D721Med (cell line): Measurements from ENCODE around the gene AUTS2.
A peak's percentile ranks its signal among the peaks of the same experiment; 100 is the strongest.

Experiments used
- DNase-seq: peaks from one replicate; pipeline ENCODE4 v3.0.0; 2011; ENCODE audit warnings: low spot score; ENCODE audit not compliant: insufficient read length
- FAIRE-seq: peaks from 2 replicates; lab custom pipeline; 2011; peaks lifted over from hg19 to GRCh38; lab: Jason Lieb, UNC
- TF ChIP-seq, protein P1 (sequence below): IDR thresholded peaks from 2 replicates; pipeline ENCODE4 v1.5.1; 2012; ENCODE audit warnings: mild to moderate bottlenecking, control low read depth; ENCODE audit not compliant: insufficient read depth; ENCODE audit errors: missing control alignments

AUTS2 gene

DNA sequence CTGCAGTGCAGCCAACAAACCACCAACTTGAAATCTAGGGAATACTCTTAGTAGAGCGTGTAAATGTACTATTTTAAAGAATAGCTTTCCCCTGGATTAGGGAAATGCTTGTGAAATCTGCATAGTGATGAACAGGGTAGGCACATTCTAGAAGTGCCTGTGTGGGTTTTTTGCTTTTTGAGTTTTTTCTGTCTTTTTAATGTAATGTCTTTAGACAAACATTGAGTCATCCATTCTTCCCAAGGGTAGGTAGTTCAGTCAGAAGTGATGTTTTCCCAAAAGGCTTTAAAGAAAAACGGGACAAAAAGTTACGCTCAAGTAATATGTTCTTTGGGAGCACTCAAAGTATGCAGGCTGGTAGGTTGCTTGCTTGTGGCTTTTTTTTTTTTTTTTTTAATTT is 130.0 kb downstream of the AUTS2 start:
- FAIRE-seq: no peak

GRCh38 chr7:69732203-69732602 is 133.9 kb downstream of the AUTS2 start:
- no peak for FAIRE-seq
- no peak for DNase-seq
- TF ChIP-seq, protein P1, sequence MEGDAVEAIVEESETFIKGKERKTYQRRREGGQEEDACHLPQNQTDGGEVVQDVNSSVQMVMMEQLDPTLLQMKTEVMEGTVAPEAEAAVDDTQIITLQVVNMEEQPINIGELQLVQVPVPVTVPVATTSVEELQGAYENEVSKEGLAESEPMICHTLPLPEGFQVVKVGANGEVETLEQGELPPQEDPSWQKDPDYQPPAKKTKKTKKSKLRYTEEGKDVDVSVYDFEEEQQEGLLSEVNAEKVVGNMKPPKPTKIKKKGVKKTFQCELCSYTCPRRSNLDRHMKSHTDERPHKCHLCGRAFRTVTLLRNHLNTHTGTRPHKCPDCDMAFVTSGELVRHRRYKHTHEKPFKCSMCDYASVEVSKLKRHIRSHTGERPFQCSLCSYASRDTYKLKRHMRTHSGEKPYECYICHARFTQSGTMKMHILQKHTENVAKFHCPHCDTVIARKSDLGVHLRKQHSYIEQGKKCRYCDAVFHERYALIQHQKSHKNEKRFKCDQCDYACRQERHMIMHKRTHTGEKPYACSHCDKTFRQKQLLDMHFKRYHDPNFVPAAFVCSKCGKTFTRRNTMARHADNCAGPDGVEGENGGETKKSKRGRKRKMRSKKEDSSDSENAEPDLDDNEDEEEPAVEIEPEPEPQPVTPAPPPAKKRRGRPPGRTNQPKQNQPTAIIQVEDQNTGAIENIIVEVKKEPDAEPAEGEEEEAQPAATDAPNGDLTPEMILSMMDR: no peak

More for the DNA sequence above, 130.0 kb downstream of the AUTS2 start:
- TF ChIP-seq, protein P1: no peak
- DNase-seq: no peak

DNA sequence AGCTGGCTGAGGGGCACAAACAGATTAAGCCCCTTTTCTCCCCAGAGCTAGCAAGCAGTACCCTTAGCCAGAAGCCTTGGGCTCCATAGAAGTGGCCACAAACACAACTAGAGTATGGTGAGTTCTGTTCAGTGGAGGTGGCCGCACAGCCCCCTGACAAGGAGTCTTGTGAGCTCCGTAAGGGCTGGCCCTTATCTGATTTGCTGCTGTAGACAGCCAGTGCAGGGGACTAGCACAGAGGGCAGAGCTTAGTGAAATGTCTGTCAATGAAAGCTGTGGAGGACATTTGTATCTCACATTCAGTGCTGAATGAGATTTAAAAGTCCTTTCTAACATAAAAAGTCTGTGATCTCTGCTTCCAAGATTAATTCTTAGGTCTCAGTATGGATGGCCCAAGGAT is 137.3 kb downstream of the AUTS2 start:
- DNase-seq: no peak
- FAIRE-seq: no peak
- TF ChIP-seq, protein P1: no peak

DNA sequence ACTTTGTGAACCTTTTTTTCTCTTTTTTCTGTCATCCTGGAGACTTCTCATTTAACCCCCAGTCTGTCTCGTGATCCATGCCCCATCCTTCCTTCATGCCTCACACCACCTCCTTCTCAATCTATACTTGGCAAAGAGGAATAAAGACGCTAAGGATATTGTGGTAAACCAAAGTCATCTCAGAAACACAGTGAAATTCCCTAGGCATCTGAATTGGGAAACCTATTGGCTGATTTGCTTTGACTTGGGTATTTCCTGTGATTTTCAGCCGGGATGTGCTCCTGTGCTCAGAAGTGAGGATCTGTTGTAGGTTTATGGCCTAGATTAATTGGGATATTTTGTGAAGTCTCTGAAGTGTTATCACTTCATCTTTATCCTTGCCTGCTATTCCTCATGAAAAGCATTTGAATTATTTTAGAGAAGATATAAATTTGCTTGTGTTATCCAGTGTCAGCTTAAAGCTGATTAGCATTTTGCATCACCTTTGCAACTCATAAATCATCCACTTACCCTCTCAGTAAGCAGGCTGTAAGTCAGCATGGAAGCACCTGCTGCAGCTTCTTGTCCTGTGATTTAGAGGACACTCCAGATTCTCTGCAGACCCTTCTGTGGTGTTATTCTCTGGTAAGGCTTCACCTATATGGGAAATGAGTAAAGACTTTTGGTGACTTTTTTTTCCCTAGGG is 138.0 kb downstream of the AUTS2 start:
- TF ChIP-seq, protein P1: no peak
- FAIRE-seq (no peak), DNase-seq (no peak)

GRCh38 chr7:69738396-69738951 is 140.2 kb downstream of the AUTS2 start:
- FAIRE-seq (peak; percentile 87), DNase-seq (no peak)
- TF ChIP-seq, protein P1: no peak

DNA sequence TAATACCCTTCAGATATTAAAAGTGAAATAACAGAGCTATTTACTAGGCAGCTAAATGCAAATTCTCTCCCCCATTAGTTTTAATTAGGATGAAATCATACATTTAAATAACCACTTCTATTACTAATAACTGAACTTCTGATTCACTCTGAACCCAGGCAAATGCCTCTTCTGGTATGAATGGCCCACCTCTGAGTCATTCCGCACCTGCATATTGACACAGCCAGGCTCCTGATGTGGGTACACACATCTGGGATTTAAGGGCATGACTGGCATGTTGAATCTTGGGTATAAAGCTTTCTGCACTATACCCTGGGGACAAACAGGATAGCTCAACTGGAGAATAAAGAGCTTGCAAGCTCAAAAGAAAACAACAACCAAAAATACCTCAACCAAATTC is 140.9 kb downstream of the AUTS2 start:
- TF ChIP-seq, protein P1: no peak
- DNase-seq (no peak), FAIRE-seq (no peak)

- TF ChIP-seq, protein P1: no peak
- DNase-seq: no peak
- peak; percentile 25 for FAIRE-seq
Observed at GRCh38 chr7:69739931-69740431, 141.7 kb downstream of the AUTS2 start.
